ENCODE measurements around the gene JPH4.

DNA sequence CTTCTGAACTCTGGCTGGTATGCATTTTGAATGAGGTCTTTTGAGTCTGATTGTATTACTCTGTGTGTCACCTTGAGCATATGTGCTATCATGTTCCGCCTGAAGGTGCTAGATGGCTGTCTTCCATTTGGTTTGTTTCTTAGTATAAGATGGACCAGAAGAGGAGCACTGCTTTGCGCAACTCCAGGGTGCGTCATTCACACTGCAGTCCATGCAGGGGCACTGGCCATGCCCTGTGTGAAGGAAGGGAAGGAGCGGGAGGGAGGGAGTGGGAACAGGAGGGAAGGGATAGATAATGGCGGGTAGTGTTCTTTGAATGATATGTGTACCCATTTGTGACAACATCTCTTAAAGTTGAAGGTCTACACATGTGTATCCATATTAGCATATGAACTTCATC, 35.2 kb downstream of the JPH4 start:
- TF ChIP-seq, protein P1, sequence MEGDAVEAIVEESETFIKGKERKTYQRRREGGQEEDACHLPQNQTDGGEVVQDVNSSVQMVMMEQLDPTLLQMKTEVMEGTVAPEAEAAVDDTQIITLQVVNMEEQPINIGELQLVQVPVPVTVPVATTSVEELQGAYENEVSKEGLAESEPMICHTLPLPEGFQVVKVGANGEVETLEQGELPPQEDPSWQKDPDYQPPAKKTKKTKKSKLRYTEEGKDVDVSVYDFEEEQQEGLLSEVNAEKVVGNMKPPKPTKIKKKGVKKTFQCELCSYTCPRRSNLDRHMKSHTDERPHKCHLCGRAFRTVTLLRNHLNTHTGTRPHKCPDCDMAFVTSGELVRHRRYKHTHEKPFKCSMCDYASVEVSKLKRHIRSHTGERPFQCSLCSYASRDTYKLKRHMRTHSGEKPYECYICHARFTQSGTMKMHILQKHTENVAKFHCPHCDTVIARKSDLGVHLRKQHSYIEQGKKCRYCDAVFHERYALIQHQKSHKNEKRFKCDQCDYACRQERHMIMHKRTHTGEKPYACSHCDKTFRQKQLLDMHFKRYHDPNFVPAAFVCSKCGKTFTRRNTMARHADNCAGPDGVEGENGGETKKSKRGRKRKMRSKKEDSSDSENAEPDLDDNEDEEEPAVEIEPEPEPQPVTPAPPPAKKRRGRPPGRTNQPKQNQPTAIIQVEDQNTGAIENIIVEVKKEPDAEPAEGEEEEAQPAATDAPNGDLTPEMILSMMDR (IDR thresholded peaks at IDR 0.05) = no peak
- TF ChIP-seq POLR2A (IDR thresholded peaks at IDR 0.05) = no peak

Data from body of pancreas (tissue), 4 donors.